ENCODE measurements around the gene MUC16. TPM values are rescaled to one million over a fixed set of nuclear protein-coding genes. Genes with fewer than 3 reads are reported as not detected.

Gene MUC16
- total RNA-seq, 1 donor from 2014 or later: not detected

- intact Hi-C loops (cut with micrococcal nuclease): no loop called here
These were observed 778 bp downstream of the MUC16 start for GRCh38 chr19:9009431-9009830.

- intact Hi-C loops (cut with micrococcal nuclease): no loop called here
These were observed 1.5 kb downstream of the MUC16 start for GRCh38 chr19:9008667-9009066.

GRCh38 chr19:9000933-9001332 lies 9.3 kb downstream of the MUC16 start:
- intact Hi-C loops (cut with micrococcal nuclease): no loop called here

DNA sequence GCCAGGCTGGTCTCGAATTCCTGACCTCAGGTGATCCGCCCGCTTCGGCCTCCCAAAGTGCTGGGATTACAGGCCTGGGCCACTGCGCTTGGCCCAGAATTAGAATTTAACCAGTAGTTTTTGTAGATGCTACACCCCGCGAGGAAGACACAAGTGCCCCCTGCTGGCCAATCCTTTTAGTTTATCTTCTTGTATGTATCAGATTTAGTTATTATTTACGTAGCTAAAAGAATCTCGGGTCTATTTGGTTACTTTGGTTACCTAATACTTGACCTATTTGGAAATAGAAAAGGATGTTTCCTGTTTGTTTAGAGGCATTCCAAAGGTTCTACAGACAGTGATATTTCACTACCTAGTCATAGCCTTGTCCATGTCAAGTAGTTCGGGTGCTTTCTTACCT lies 22.0 kb downstream of the MUC16 start:
- intact Hi-C loops (cut with micrococcal nuclease): no loop called here

- intact Hi-C loops (cut with micrococcal nuclease): no loop called here
These were observed 23.9 kb downstream of the MUC16 start for GRCh38 chr19:8986296-8986695.

GRCh38 chr19:8973501-8974091 lies 36.6 kb downstream of the MUC16 start:
- intact Hi-C loops (cut with micrococcal nuclease): loop anchor here (10.0 kb wide), 1 partner anchor 359 kb away; the partner anchor contains the start of gene ADAMTS10

- intact Hi-C loops (cut with micrococcal nuclease): no loop called here
These were observed 44.3 kb downstream of the MUC16 start for GRCh38 chr19:8965887-8966286.

Other genes starting within 250 kb of the MUC16 start
- 15.2 and 16.0 TPM in 2 replicates for gene ZNF558, start 178.1 kb downstream of the MUC16 start, total RNA-seq
- gene MBD3L1, start 178.0 kb downstream of the MUC16 start, total RNA-seq: not detected in 2 replicates
- not detected in 2 replicates for gene OR1M1, start 76.7 kb upstream of the MUC16 start, total RNA-seq
- gene OR7G2, start 97.1 kb upstream of the MUC16 start, total RNA-seq: not detected in 2 replicates
- gene OR7G1, start 105.4 kb upstream of the MUC16 start, total RNA-seq: not detected in 2 replicates
- gene OR7G3, start 116.5 kb upstream of the MUC16 start, total RNA-seq: not detected in 2 replicates
- 41.7 and 43.8 TPM in 2 replicates for gene ZNF317, start 130.0 kb upstream of the MUC16 start, total RNA-seq
- gene OR7D2, start 168.6 kb upstream of the MUC16 start, total RNA-seq: 0.66 and 0.69 TPM in 2 replicates
- gene OR7D4, start 209.2 kb upstream of the MUC16 start, total RNA-seq: not detected in 2 replicates
- not detected in 2 replicates for gene OR7E24, start 240.5 kb upstream of the MUC16 start, total RNA-seq

Data from T-helper 1 cell treated with Interleukin-12 subunit alpha and Interleukin-12 subunit beta and Interleukin-4 antibody, amounts not matched to agents 30 ng/mL and 1 ng/mL, for 36 hours (primary cell).